Activated naive CD8-positive, alpha-beta T cell (primary cell): ENCODE results near the gene CTNNA2.

Source experiments
- H3K27ac Mint-ChIP-seq: one replicate; pipeline ENCODE4 v1.8.0; 2021; ENCODE audit warnings: mixed read lengths
- H3K27me3 Mint-ChIP-seq: one replicate; pipeline ENCODE4 v1.8.0; 2021; ENCODE audit warnings: mixed read lengths
- H3K36me3 Mint-ChIP-seq: one replicate; pipeline ENCODE4 v1.8.0; 2021; ENCODE audit warnings: mixed read lengths
- H3K4me1 Mint-ChIP-seq: one replicate; pipeline ENCODE4 v1.8.0; 2021; ENCODE audit warnings: low read depth, mixed read lengths
- H3K4me3 Mint-ChIP-seq: one replicate; pipeline ENCODE4 v1.8.0; 2021; ENCODE audit warnings: mild to moderate bottlenecking, mixed read lengths
- H3K9me3 Mint-ChIP-seq: one replicate; pipeline ENCODE4 v1.8.0; 2021; ENCODE audit warnings: low read depth, mixed read lengths

Gene CTNNA2

GRCh38 chr2:80233333-80233732 is 720.5 kb downstream of the CTNNA2 start:
- no peak overlapping the region for H3K4me3 Mint-ChIP-seq
- no peak overlapping the region for H3K27ac Mint-ChIP-seq
- H3K36me3 Mint-ChIP-seq, result no peaks in the 10 kb centered on the region
- no peaks in the 10 kb centered on the region for H3K27me3 Mint-ChIP-seq
- no peaks in the 10 kb centered on the region for H3K9me3 Mint-ChIP-seq
- H3K4me1 Mint-ChIP-seq, result no peaks in the 10 kb centered on the region

- no peak overlapping the region for H3K27ac Mint-ChIP-seq
- no peaks in the 10 kb centered on the region for H3K4me1 Mint-ChIP-seq
- no peaks in the 10 kb centered on the region for H3K27me3 Mint-ChIP-seq
- no peaks in the 10 kb centered on the region for H3K36me3 Mint-ChIP-seq
- no peak overlapping the region for H3K4me3 Mint-ChIP-seq
- H3K9me3 Mint-ChIP-seq, result no peaks in the 10 kb centered on the region
Observed at GRCh38 chr2:80238692-80239469, 726.0 kb downstream of the CTNNA2 start.

- no peaks in the 10 kb centered on the region for H3K9me3 Mint-ChIP-seq
- peaks cover 4% of the 10 kb centered on the region for H3K4me1 Mint-ChIP-seq
- no peaks in the 10 kb centered on the region for H3K36me3 Mint-ChIP-seq
- no peak overlapping the region for H3K27ac Mint-ChIP-seq
- H3K4me3 Mint-ChIP-seq, result no peak overlapping the region
- H3K27me3 Mint-ChIP-seq, result no peaks in the 10 kb centered on the region
Observed at GRCh38 chr2:80242355-80242910, 729.6 kb downstream of the CTNNA2 start.

- Mint-ChIP-seq H3K9me3 (no peaks in the 10 kb centered on the region), H3K27ac (no peak overlapping the region), H3K4me3 (peak overlapping the region; percentile 4), H3K36me3 (no peaks in the 10 kb centered on the region), H3K4me1 (peaks cover 4% of the 10 kb centered on the region), H3K27me3 (no peaks in the 10 kb centered on the region)
Observed at GRCh38 chr2:80244905-80245584, 732.2 kb downstream of the CTNNA2 start.

- no peak overlapping the region for H3K27ac Mint-ChIP-seq
- no peaks in the 10 kb centered on the region for H3K36me3 Mint-ChIP-seq
Observed at GRCh38 chr2:80246534-80246933, 733.7 kb downstream of the CTNNA2 start.

GRCh38 chr2:80247339-80247738 is 734.5 kb downstream of the CTNNA2 start:
- no peak overlapping the region for H3K27ac Mint-ChIP-seq
- H3K36me3 Mint-ChIP-seq, result no peaks in the 10 kb centered on the region
- no peaks in the 10 kb centered on the region for H3K9me3 Mint-ChIP-seq
- no peaks in the 10 kb centered on the region for H3K27me3 Mint-ChIP-seq
- no peak overlapping the region for H3K4me3 Mint-ChIP-seq
- peaks cover 4% of the 10 kb centered on the region for H3K4me1 Mint-ChIP-seq

More at GRCh38 chr2:80246534-80246933, 733.7 kb downstream of the CTNNA2 start:
- H3K27me3 Mint-ChIP-seq, result no peaks in the 10 kb centered on the region
- peaks cover 4% of the 10 kb centered on the region for H3K4me1 Mint-ChIP-seq
- no peaks in the 10 kb centered on the region for H3K9me3 Mint-ChIP-seq
- no peak overlapping the region for H3K4me3 Mint-ChIP-seq

GRCh38 chr2:80248146-80248545 is 735.3 kb downstream of the CTNNA2 start:
- no peaks in the 10 kb centered on the region for H3K36me3 Mint-ChIP-seq
- H3K4me1 Mint-ChIP-seq, result peaks cover 4% of the 10 kb centered on the region
- no peaks in the 10 kb centered on the region for H3K9me3 Mint-ChIP-seq
- H3K27ac Mint-ChIP-seq, result no peak overlapping the region
- H3K4me3 Mint-ChIP-seq, result no peak overlapping the region
- H3K27me3 Mint-ChIP-seq, result no peaks in the 10 kb centered on the region

GRCh38 chr2:80252294-80252986 is 739.6 kb downstream of the CTNNA2 start:
- Mint-ChIP-seq H3K27ac (no peak overlapping the region), H3K36me3 (no peaks in the 10 kb centered on the region), H3K4me1 (no peaks in the 10 kb centered on the region), H3K27me3 (no peaks in the 10 kb centered on the region), H3K4me3 (no peak overlapping the region), H3K9me3 (peaks cover 3% of the 10 kb centered on the region)

GRCh38 chr2:80255918-80256781 is 743.3 kb downstream of the CTNNA2 start:
- Mint-ChIP-seq H3K27ac (no peak overlapping the region), H3K4me1 (no peaks in the 10 kb centered on the region), H3K27me3 (no peaks in the 10 kb centered on the region), H3K9me3 (peaks cover 3% of the 10 kb centered on the region), H3K36me3 (no peaks in the 10 kb centered on the region), H3K4me3 (no peak overlapping the region)

- Mint-ChIP-seq H3K9me3 (peaks cover 3% of the 10 kb centered on the region), H3K36me3 (no peaks in the 10 kb centered on the region), H3K27me3 (no peaks in the 10 kb centered on the region), H3K4me3 (no peak overlapping the region), H3K4me1 (no peaks in the 10 kb centered on the region), H3K27ac (no peak overlapping the region)
Observed at GRCh38 chr2:80256782-80257167, 743.9 kb downstream of the CTNNA2 start.

- H3K36me3 Mint-ChIP-seq, result no peaks in the 10 kb centered on the region
- no peak overlapping the region for H3K27ac Mint-ChIP-seq
- no peaks in the 10 kb centered on the region for H3K4me1 Mint-ChIP-seq
- no peak overlapping the region for H3K4me3 Mint-ChIP-seq
- peaks cover 3% of the 10 kb centered on the region for H3K9me3 Mint-ChIP-seq
- H3K27me3 Mint-ChIP-seq, result no peaks in the 10 kb centered on the region
Observed at GRCh38 chr2:80257450-80257849, 744.6 kb downstream of the CTNNA2 start.

GRCh38 chr2:80258341-80258740 is 745.5 kb downstream of the CTNNA2 start:
- H3K27me3 Mint-ChIP-seq, result no peaks in the 10 kb centered on the region
- peaks cover 3% of the 10 kb centered on the region for H3K9me3 Mint-ChIP-seq
- no peaks in the 10 kb centered on the region for H3K36me3 Mint-ChIP-seq
- H3K4me3 Mint-ChIP-seq, result no peak overlapping the region
- H3K4me1 Mint-ChIP-seq, result no peaks in the 10 kb centered on the region
- no peak overlapping the region for H3K27ac Mint-ChIP-seq

GRCh38 chr2:80258793-80259192 is 745.9 kb downstream of the CTNNA2 start:
- Mint-ChIP-seq H3K4me1 (no peaks in the 10 kb centered on the region), H3K36me3 (no peaks in the 10 kb centered on the region), H3K27ac (no peak overlapping the region), H3K4me3 (no peak overlapping the region), H3K27me3 (no peaks in the 10 kb centered on the region), H3K9me3 (no peaks in the 10 kb centered on the region)

GRCh38 chr2:80259292-80259691 is 746.4 kb downstream of the CTNNA2 start:
- H3K4me3 Mint-ChIP-seq, result no peak overlapping the region
- H3K36me3 Mint-ChIP-seq, result no peaks in the 10 kb centered on the region
- H3K27ac Mint-ChIP-seq, result no peak overlapping the region
- H3K4me1 Mint-ChIP-seq, result no peaks in the 10 kb centered on the region
- no peaks in the 10 kb centered on the region for H3K27me3 Mint-ChIP-seq
- no peaks in the 10 kb centered on the region for H3K9me3 Mint-ChIP-seq
